ENCODE results near the gene PHF21A.
"Not testable (repeated sequence)": the region's sequence is repeated elsewhere in the genome, so short reads cannot be mapped to it uniquely, and the experiment has no call there.

Gene PHF21A

GRCh38 chr11:45983471-45983845 is 137.8 kb downstream of the PHF21A start:
- DNase-seq (ENCODE audit: low read depth, low spot score) = no peak

GRCh38 chr11:45982656-45983470 is 138.4 kb downstream of the PHF21A start:
- DNase-seq (ENCODE audit: low read depth, low spot score) = peak; percentile 95

- DNase-seq (ENCODE audit: low read depth, low spot score) = not testable (repeated sequence)
These were observed 139.4 kb downstream of the PHF21A start for GRCh38 chr11:45981826-45982225.

- no peak for DNase-seq (ENCODE audit: low read depth, low spot score)
These were observed 146.4 kb downstream of the PHF21A start for GRCh38 chr11:45974806-45975205.

GRCh38 chr11:45973601-45974000 is 147.7 kb downstream of the PHF21A start:
- no peak for DNase-seq (ENCODE audit: low read depth, low spot score)

GRCh38 chr11:45968901-45969300 is 152.4 kb downstream of the PHF21A start:
- DNase-seq (ENCODE audit: low read depth, low spot score) = no peak

GRCh38 chr11:45967506-45967905 is 153.7 kb downstream of the PHF21A start:
- DNase-seq (ENCODE audit: low read depth, low spot score) = peak; percentile 35

- peak; percentile 91 for DNase-seq (ENCODE audit: low read depth, low spot score)
These were observed 156.3 kb downstream of the PHF21A start for GRCh38 chr11:45964911-45965389.

- DNase-seq (ENCODE audit: low read depth, low spot score) = no peak
These were observed 159.5 kb downstream of the PHF21A start for GRCh38 chr11:45961751-45962240.

- no peak for DNase-seq (ENCODE audit: low read depth, low spot score)
These were observed 160.7 kb downstream of the PHF21A start for GRCh38 chr11:45960387-45961095.

- peak; percentile 26 for DNase-seq (ENCODE audit: low read depth, low spot score)
These were observed 161.4 kb downstream of the PHF21A start for GRCh38 chr11:45959851-45960250.

- no peak for DNase-seq (ENCODE audit: low read depth, low spot score)
These were observed 171.3 kb downstream of the PHF21A start for GRCh38 chr11:45949992-45950407.

GRCh38 chr11:45948356-45948755 is 172.9 kb downstream of the PHF21A start:
- peak; percentile 25 for DNase-seq (ENCODE audit: low read depth, low spot score)

- no peak for DNase-seq (ENCODE audit: low read depth, low spot score)
These were observed 173.4 kb downstream of the PHF21A start for GRCh38 chr11:45947885-45948284.

GRCh38 chr11:45945397-45945999 is 175.8 kb downstream of the PHF21A start:
- DNase-seq (ENCODE audit: low read depth, low spot score) = no peak

- no peak for DNase-seq (ENCODE audit: low read depth, low spot score)
These were observed 178.9 kb downstream of the PHF21A start for GRCh38 chr11:45942381-45942780.

- DNase-seq (ENCODE audit: low read depth, low spot score) = no peak
These were observed 180.0 kb downstream of the PHF21A start for GRCh38 chr11:45941285-45941684.

GRCh38 chr11:45939836-45940235 is 181.4 kb downstream of the PHF21A start:
- no peak for DNase-seq (ENCODE audit: low read depth, low spot score)

- DNase-seq (ENCODE audit: low read depth, low spot score) = no peak
These were observed 183.3 kb downstream of the PHF21A start for GRCh38 chr11:45937916-45938315.

GRCh38 chr11:45936511-45937054 is 184.7 kb downstream of the PHF21A start:
- no peak for DNase-seq (ENCODE audit: low read depth, low spot score)

GRCh38 chr11:45935349-45936064 is 185.7 kb downstream of the PHF21A start:
- no peak for DNase-seq (ENCODE audit: low read depth, low spot score)
